HG02798 (cell line): ENCODE results near the gene RBM15B.
"Not testable (repeated sequence)": the region's sequence is repeated elsewhere in the genome, so short reads cannot be mapped to it uniquely, and the experiment has no call there.

ENCODE experiments used
- ATAC-seq: cut with Tn5 transposase; IDR thresholded peaks from one replicate; pipeline ENCODE4 v1.9.1; 2021; ENCODE audit warnings: mild to moderate bottlenecking; ENCODE audit not compliant: unreplicated experiment, poor library complexity

The RBM15B gene

DNA sequence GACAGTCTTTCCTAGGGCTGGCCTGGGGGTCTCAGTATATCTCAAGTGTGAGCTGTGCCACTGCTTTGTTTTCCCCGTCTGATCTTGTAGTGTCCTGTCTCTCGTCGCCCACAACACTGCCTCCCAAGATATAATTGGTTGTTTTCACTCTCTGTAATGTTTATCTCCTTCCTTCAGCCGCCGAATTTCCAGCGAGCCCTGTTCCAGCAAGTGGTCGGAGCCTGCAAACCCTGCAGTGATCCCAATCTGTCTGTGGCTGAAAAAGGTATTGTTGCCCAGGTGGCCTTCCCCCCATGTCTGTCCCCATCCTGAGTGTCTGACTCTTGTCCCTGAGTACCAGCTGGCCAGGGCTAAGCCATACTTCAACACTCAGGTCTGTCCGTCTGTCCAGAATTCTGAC lies 15.5 kb upstream of the RBM15B start:
- no peak for ATAC-seq

DNA sequence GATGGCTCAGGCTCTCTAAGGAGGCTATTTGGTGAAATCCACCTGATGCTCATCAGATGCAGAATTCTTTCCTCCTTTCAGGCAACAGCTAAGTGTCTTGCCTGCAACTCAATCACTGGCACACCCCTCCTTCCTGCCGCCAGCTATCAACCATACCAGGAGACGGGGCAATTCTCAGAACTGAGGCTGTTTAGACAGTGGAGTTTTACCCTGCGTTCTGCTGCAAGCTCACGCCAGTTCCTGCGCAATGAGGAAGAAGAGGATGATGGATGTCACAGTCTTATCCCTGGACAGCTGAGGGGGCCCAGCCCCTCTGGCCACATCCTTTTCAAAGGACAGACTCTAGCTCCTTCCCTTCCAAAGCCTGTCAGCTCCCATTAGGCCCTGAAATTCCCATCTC lies 13.0 kb upstream of the RBM15B start:
- ATAC-seq: no peak

DNA sequence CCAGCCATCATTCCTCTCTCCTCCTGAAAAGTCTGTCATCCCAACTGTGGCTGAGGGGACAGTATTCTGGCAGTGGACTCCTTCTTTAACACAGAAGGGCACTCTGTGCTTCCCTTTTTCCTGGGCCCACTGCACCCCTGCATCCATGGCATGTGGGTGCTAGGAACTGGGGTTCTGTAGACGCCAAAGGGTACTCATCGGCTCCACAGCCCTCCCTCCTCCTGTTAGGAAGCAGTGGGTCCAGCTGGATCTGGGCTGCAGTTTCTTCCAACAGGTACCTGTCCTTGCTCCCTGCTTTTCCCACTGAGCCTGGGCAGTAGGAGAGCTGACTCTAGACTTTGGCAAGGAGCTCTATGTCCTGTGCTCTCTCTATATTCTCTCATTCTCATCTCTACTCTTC lies 12.4 kb upstream of the RBM15B start:
- ATAC-seq: no peak

DNA sequence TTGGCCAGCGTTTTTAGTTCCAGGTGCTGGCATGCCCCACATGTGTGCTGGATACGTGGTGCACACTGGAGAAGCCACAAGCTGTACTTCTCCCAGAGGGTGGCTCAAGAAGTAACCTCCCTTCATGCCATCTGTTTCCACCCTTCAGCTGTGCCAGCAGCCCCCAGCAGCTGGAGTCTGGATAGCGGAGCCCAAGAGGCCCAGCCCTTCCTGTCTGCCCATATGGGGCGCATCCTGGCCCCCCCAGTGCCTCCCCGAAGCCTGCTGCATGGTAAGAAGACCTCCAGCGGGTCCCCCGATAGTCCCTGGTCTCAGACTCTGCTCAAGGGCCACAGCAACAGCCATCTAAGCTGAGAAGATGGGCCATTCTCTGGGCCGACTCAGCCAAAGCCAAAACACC lies 11.8 kb upstream of the RBM15B start:
- ATAC-seq: no peak

DNA sequence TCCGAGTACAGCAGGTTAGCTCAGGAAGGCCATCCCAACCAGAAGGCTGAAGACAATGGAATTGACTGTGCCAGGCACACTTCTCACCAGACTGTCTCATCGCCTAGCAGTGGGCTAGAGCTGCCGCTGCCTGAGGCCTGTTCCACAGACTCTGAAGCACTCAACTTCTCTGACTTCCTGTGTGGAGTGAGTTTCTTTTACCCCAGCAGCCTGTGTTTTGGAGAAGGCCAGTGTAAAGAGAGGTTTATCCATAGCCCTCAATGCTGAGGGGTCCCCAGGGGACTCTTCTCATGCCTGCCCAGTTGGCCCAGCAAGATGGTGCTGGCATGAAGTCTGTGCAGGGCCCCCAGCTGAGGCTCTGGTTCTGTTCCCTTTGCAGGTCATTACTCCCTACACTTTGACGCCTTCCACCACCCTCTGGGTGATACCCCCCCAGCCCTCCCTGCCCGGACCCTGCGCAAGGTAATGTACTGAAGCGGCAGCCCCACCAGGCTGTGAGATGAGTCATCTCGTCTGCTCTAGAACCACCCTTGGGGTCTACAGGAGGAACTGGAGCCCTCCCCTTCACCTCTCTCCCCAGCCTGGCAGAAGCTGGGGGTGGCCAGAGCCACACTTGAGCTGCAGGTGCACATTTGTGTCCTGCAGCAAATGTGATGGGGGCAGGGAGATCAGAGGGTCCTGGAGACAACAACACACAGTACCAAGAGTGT lies 11.2 kb upstream of the RBM15B start:
- ATAC-seq: no peak

DNA sequence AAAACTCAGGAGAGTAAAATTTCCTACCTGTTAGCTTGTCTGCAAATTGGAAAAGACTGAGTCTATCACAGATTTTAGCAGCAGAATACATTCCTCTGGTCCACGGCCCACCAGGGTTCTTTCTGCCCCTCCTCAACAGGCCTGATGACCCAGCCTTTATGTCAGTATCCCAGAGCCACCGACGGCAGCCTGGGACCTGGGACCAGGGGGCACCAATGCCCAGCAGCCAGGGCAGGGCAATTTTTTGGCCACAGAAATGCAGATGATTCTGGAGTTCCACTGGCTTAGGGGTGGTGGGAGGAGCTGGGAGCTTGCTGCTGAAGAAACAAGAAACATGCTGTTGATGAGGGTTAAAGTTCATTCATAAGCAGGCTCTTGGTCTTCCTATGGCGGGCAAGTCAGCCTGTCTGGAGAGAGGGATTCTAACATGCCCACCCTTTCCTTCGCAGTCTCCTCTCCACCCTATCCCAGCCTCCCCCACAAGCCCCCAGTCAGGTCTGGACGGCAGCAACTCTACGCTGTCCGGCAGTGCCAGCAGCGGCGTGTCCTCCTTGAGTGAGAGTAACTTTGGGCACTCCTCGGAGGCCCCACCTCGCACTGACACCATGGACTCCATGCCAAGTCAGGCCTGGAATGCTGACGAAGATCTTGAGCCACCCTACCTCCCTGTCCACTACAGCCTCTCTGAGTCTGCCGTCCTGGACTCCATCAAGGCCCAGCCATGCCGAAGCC lies 10.3 kb upstream of the RBM15B start:
- no peak for ATAC-seq

DNA sequence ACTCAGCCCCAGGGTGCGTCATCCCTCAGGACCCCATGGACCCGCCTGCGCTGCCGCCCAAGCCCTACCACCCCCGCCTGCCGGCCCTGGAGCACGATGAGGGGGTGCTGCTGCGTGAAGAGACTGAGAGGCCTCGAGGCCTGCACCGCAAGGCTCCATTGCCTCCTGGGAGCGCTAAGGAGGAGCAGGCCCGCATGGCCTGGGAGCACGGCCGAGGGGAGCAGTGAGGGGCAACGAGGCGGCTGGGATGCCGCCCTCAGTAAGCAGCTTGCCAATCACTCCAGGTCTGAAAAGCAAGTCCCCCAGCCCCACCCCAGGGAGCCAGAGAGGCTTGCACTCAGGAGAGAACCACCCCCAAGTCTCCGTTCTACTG lies 9.8 kb upstream of the RBM15B start:
- no peak for ATAC-seq

DNA sequence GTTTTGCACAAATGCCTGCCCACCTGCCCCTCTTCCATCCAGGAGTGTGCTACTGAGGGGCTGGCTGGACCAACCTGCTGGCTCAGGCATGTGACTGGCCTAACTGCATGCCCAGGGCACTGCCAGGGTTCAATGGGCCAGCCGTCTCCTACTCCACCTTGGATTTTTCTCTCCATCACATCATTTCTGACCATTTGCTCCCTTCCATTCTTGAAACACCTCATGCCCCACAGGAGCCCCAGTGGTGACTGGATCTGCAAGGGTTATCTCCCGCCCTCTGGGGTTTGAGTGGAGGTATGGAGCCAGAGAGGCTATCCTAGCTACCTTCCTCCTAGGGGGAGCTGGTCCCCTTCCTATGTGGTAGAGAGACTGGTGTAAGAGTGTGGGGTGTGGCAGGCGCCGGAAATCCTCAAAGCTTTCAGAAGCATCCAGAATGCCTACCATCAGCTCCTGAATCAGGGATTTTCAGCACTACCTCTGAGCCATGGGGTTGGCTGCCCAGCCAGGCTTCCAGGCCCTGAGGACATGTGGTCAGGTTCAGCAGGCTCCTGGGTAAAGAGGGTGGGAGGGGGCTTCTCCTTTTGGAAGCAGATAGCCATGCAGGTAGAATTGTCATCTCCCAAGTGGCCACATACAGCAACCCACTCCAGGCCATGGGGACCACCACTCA lies 8.9 kb upstream of the RBM15B start:
- no peak for ATAC-seq

DNA sequence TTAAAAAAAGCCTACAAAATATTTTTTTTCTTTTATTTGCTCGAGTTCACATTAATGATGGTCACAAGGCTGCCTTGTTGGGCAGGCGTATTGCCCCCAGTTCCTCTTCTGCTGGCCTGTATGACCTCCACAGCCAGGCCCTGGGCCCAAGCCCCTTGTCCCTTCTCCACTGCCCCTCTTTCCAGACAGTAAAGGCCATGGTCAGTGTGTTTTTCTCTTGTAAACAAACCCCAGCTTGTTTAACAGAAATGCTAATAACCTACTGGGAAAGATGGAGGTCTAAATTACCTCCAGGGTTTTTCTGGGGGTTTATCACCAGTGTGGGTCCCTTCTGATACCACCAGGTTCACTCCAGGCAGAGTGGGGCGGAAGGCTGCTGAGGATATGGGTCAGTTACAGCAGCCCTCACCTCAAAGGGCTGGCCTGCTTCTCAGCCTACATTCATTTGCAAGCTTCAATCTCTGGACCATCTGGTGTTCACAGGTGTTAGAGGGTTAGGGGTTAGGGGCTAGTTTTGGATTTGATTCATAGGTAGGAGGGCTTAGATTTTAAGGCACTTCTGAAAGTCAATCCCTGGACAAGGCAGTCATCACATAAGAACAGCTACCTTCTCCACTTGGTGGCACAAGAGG lies 8.0 kb upstream of the RBM15B start:
- ATAC-seq: no peak

DNA sequence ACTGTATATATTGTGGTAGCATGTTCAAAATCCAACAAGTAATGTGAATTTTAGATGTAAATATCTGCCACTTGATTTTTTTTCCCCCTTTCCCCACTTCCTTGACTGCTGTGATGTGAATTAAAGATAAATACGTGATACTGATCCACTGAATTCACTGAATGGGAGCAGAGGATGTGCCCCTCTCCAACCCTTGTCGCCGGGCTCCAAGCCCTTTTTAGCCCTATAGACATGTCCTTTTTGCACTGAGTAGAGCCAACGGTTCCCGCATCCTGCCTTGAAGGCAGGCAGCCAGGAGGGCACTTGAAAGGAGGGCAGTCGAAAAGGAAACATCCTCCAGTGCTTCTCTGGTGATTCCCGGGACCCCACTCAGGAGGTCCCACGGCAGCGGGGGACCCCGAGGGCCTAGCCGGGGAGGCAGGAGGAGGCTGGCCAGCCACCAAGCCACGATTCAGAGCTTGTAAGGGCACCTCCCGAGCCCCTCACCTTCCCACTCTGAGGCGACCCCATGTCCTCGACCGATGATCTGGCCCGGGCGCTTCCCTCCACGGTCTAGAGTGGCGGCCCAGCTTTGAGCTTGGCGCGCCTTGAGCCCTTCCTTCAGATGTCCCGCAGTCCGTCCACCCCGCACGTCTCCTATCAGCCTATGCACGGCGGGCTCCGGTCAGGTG lies 6.9 kb upstream of the RBM15B start:
- ATAC-seq: peak; percentile 6

DNA sequence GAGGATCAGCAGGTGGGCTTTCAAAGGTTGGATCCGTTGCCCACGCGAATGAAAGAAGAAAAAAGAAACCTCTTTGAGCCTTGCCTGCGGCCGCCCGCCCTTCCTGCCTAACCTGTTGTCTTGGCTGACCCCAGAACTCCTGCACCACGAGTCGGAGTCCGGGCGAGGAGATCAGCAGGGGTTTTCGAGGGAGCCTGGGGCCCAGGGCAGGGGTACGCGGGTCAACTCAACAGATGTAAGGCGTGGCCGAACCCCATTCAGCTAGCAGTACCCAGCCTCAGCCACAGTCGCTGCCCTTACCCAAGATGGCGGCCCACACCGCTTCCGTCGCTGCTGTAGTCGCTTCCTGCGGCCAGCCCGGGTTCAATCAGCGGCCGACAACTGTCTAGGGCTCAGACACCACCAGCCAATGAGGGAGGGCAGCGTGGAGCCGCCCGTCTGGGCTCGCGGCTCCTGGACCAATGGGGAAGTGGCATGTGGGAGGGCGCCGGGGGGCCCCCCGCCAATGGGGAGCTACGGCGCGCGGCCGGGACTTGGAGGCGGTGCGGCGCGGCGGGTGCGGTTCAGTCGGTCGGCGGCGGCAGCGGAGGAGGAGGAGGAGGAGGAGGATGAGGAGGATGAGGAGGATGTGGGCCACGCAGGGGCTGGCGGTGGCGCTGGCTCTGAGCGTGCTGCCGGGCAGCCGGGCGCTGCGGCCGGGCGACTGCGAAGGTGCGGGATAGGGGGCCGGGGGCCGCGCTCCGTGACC lies 6.2 kb upstream of the RBM15B start, which contains the start of gene MANF:
Gene MANF (plus strand): TSS at position 566 of the 748 bp plus-strand sequence. CDS start 52 bp downstream, at position 618.
- ATAC-seq: peak; percentile 97

DNA sequence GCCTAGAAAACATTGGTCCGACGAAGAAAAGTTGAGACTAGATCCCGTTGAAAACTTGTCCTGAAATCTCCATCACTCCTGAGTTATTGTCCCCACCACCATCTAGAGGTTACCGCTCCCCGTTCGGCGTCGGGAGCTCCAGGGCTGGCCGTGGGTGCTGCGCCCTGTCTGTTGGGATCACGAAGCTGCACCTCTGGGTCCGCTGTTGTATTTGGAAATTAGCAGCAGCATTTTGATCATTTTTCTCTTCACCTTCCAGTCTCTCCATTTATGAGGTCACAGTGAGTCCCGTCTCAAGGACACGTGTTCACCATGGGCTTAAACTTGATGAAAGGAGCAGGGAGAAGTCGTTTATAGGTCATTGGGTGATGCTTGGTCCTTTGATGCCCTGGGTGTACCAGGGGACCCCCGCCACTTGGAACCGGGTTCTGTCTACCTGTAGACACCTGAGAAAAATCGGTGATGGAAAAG lies 5.4 kb upstream of the RBM15B start:
- no peak for ATAC-seq

DNA sequence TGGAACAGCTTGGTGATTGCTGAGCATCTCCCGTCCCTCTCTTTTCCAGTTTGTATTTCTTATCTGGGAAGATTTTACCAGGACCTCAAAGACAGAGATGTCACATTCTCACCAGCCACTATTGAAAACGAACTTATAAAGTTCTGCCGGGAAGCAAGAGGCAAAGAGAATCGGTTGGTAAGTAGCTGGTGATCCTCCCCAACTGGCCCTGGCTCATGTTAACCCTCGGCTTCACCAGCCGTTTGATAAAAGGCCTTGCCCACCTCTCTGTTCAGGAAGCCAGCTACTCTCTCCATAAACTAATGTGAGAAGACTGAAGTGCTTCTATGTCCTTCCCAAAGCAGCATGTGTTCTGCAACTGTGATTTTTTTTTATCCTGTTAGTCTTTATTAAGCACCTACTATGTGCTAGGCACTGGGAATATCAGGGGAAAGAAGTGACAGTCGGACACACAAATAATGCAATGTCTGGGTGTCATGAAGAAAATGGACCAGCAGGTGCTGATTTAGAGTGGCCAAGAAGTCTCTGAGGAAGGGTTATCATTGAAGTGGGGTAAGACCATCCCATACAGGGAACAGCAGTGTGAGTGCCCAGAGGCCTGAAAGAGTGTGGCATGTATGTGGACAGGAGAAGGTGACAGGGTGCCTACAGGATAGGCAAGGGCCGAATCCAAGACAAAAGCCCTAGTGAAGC lies 4.8 kb upstream of the RBM15B start:
- ATAC-seq: no peak

DNA sequence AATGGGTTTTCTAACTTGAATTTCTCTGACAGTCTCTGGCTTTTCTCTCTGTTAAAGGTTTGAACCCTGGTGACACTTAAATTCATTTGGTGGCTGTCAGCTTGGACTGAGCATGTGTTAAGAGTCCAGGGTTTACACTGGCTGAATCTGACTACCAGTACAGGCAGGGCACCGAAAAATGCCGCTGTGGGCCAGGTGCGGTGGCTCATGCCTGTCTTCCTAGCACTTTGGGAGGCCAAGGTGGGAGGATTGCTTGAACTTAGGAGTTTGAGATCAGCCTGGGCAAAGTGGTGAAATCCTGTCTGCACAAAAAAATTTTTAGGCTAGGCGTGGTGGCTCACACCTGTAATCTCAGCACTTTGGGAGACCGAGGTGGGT lies 4.2 kb upstream of the RBM15B start:
- ATAC-seq: no peak

DNA sequence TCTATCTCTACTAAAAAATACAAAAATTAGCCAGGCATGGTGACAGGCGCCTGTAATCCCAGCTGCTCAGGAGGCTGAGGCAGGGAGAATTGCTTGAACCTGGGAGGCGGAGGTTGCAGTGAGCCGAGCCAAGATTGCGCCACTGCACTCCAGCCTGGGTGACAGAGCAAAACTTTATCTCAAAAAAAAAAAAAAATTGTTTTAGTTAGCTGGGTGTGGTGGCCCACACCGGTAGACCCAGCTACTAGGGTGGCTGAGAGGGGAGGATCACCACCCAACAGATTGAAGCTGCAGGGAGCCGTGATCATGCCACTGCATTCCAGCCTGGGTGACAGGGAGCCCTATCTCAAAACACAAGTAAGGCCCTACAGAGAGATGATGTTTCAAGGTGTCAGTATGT lies 3.8 kb upstream of the RBM15B start:
- not testable (repeated sequence) for ATAC-seq

DNA sequence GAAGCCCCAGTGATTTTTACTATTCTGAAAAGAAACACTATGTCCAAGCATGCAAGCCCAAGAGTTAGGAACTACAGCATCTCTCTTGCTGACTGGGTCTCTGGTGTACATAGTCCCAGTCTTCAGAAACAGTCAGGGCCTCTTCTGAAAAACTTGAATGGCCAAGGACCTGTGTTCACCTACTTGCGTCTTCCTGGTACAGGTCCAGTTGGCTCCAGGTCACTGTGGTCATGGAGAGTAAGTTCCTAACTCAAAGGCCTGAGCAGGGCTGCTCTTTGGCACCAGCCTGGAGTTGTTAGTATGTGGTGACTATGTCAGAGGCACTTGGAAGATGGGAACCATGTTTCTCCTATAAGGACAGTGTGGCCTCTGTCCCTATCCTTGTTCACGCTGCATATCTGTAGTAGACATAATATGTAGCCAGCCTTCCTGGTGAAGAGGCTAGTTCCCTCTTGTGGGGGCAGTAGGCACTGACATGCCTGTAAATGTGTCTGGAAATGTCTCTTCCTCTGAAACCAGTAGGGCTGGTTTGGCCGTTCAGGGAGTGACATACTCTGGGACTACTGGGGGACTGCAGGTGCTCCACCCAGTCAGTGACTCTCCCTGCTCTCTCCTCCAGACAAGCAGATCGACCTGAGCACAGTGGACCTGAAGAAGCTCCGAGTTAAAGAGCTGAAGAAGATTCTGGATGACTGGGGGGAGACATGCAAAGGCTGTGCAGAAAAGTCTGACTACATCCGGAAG lies 2.6 kb upstream of the RBM15B start:
- no peak for ATAC-seq

DNA sequence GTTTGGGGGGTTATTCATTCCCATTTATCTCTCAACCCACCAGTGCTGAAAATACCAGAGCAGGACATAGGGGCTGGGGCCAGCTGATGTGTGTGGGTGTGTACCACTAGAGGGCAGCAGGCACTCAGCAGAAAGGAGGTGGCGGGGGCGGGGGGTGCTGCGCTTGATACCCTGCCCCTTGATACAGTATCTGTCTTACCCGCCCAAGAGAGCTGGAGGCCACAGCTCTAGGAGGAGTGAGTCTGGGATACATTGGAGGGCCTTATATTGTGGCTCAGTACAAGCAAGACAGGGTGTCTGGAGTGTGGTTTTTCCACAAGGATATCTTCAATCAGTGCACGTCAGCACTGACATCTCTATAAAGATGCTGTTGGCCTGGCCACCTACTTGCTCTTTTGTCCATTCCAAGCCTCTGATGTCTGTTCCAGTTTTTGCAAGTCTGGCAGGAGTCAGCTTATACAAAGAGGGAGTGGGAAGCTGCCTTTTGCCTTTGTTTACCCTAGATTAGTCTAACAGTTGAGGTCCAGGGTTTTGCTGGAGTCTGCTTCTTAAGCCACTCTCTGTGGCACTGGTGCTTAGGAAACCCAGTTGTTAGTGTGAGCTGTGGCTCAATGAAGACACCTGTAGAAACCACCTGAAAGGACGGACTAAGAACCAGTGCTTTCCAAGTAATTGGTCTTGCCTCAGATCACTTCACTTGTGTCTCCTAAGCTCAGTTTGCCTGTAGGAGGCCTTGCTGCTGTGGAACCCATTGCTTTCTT lies 1.5 kb upstream of the RBM15B start:
- no peak for ATAC-seq
